Tibial nerve (tissue), 4 donors: ENCODE results near the gene MYB.

Experiments
- CTCF ChIP-seq, 5 experiments: fragments of 200-600 bp in 3 of 5; fragments of 450-650 bp in 2 of 5; sonication (generic) in 3 of 5; IDR thresholded peaks; one replicate each; pipeline ENCODE4 v1.5.1; 2016 to 2019; ENCODE audit warnings: antibody characterized with exemption in 5 of 5, mild to moderate bottlenecking in 3 of 5, moderate library complexity in 2 of 5
- EP300 ChIP-seq, 2 donors: sonication (generic); formaldehyde crosslinking; IDR thresholded peaks; one replicate each; pipeline ENCODE4 v1.6.1; 2017; ENCODE audit warnings: antibody characterized with exemption in 2 of 2, mild to moderate bottlenecking in 1 of 2

GRCh38 chr6:135225911-135226310, 44.8 kb downstream of the MYB start:
- TF ChIP-seq EP300 (IDR thresholded peaks at IDR 0.05) (no peak), CTCF (IDR thresholded peaks at IDR 0.05) (no peak)
